ENCODE measurements around the gene SOAT2.
A peak's percentile ranks its signal among the peaks of the same experiment; 100 is the strongest.
"Not testable (repeated sequence)": the region's sequence is repeated elsewhere in the genome, so short reads cannot be mapped to it uniquely, and the experiment has no call there.

SOAT2 gene

GRCh38 chr12:53133722-53134121 is 30.4 kb downstream of the SOAT2 start:
- DNase-seq (ENCODE audit: low read depth in 2 of 2): no peak

- DNase-seq (ENCODE audit: low read depth in 2 of 2): no peak
These were observed 40.1 kb downstream of the SOAT2 start for GRCh38 chr12:53143355-53143754.

GRCh38 chr12:53145383-53146260 is 42.3 kb downstream of the SOAT2 start:
- DNase-seq (ENCODE audit: low read depth in 2 of 2): no peak

GRCh38 chr12:53147181-53147580 is 43.9 kb downstream of the SOAT2 start:
- no peak for DNase-seq (ENCODE audit: low read depth in 2 of 2)

- DNase-seq (ENCODE audit: low read depth in 2 of 2): no peak
These were observed 44.4 kb downstream of the SOAT2 start for GRCh38 chr12:53147653-53148052.

GRCh38 chr12:53151039-53151438 is 47.8 kb downstream of the SOAT2 start:
- DNase-seq (ENCODE audit: low read depth in 2 of 2): no peak

GRCh38 chr12:53152390-53152789 is 49.1 kb downstream of the SOAT2 start:
- DNase-seq (ENCODE audit: low read depth in 2 of 2): no peak

GRCh38 chr12:53159195-53159839 is 56.0 kb downstream of the SOAT2 start:
- peak; percentile 83 to 89 for DNase-seq (ENCODE audit: low read depth in 2 of 2)

GRCh38 chr12:53160000-53160399 is 56.7 kb downstream of the SOAT2 start:
- no peak for DNase-seq (ENCODE audit: low read depth in 2 of 2)

- no peak for DNase-seq (ENCODE audit: low read depth in 2 of 2)
These were observed 57.4 kb downstream of the SOAT2 start for GRCh38 chr12:53160673-53161072.

GRCh38 chr12:53161119-53161911 is 58.0 kb downstream of the SOAT2 start:
- DNase-seq (ENCODE audit: low read depth in 2 of 2): no peak

GRCh38 chr12:53163008-53163407 is 59.7 kb downstream of the SOAT2 start:
- DNase-seq (ENCODE audit: low read depth in 2 of 2): not testable (repeated sequence)

- no peak for DNase-seq (ENCODE audit: low read depth in 2 of 2)
These were observed 63.6 kb downstream of the SOAT2 start for GRCh38 chr12:53166837-53167236.

GRCh38 chr12:53169644-53170043 is 66.4 kb downstream of the SOAT2 start:
- DNase-seq (ENCODE audit: low read depth in 2 of 2): no peak

GRCh38 chr12:53170215-53170614 is 66.9 kb downstream of the SOAT2 start:
- DNase-seq (ENCODE audit: low read depth in 2 of 2): no peak

GRCh38 chr12:53170876-53171724 is 67.8 kb downstream of the SOAT2 start:
- no peak for DNase-seq (ENCODE audit: low read depth in 2 of 2)

- no peak for DNase-seq (ENCODE audit: low read depth in 2 of 2)
These were observed 68.5 kb downstream of the SOAT2 start for GRCh38 chr12:53171725-53172329.

GRCh38 chr12:53172352-53172751 is 69.1 kb downstream of the SOAT2 start:
- DNase-seq (ENCODE audit: low read depth in 2 of 2): no peak

- DNase-seq (ENCODE audit: low read depth in 2 of 2): no peak
These were observed 69.9 kb downstream of the SOAT2 start for GRCh38 chr12:53173085-53173715.
